Glomerular endothelial cell (primary cell): ENCODE data around the gene MTCL1. TPM values are rescaled to one million over a fixed set of nuclear protein-coding genes. Genes with fewer than 3 reads are reported as not detected.
A peak's percentile ranks its signal among the peaks of the same experiment; 100 is the strongest.

Source experiments
- DNase-seq: peaks from one replicate; pipeline ENCODE4 v3.0.0-alpha.2; 2011; ENCODE audit warnings: low read depth, low spot score; ENCODE audit errors: extremely low read depth
- total RNA-seq: library from RNA; depleted of rRNA; stranded (reverse); fragments of >200 nt; gene quantifications from 2 replicates; pipeline ENCODE4 v1.2.3, GENCODE V29; 2015

MTCL1 gene
- total RNA-seq, 1 donor from 2014 or later, result 16.3 TPM

DNA sequence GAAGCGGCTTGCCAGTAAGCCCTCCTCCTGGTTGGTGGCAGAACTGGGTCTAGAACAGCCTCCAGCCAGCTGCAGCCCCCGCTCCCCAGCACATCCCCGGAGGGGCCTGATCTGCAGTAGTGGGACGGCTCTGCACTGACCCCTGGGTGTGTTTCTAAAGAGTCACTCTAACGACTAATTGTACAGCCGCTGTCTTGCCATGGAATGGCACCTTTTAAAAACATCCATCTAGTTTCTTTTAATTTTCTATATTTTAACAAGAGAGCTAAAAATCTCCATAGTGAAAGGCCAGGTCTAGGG lies 82.0 kb downstream of the MTCL1 start:
- no peak for DNase-seq

DNA sequence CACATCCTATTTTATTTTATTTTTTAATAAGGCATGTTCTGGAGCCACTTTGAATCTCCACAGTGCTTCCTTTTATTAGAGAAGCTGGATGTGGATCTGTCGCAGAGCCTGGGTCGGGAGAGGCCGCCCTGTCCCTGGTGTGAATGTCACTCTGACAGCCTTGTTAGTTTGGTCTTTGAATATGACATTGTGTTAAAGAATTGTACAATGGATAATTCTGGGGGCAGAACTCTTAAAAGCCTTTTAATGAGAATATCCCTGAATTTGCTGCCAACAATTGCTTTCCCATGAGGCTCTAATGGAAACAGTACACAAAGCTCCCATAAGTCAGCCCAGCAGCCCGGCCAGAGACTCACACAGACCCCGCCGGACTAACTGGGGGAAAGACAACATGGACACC lies 82.4 kb downstream of the MTCL1 start:
- DNase-seq, result no peak

DNA sequence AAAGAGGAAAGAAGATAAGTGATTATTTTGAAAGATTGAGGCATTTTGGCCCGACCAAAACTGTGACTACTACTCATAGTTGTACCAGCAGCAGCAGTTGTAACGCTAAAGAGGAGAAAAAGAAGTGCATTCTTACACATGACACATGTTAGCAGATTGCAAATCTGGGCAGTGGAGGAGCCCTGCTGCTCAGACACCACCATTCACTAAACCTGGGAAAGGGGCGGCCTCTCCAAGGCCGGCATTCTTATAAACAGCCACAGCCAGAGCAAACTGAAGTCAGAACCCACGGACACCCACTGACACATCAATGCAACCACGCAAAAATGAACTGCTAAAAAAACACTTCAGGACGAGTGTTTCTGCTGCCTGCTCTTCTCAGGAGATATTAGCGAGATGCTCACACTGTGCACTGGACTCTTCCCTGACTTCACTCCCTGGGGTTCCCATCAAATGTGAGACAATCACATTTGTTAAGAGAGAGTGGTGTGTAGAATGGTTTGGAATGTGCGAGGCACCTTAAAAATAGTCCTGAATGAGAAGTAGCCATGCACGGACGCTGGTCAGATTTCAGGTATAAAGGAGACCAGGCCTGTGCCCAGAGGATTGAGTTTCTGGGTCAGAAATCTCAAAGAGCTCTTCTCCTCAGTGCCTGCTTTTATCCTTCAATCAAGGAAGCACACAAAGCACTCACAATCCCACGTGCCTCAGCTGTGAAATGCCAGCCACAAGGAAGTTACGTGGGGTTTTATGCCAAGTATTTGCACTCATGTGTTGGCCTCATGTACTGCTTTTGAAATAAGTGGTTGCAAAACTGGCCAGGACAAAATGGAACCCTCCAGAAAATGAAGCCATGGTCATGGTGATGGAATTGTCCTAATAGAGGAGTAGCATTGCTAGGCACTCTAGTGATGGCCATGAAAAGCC lies 83.4 kb downstream of the MTCL1 start:
- DNase-seq, result no peak

DNA sequence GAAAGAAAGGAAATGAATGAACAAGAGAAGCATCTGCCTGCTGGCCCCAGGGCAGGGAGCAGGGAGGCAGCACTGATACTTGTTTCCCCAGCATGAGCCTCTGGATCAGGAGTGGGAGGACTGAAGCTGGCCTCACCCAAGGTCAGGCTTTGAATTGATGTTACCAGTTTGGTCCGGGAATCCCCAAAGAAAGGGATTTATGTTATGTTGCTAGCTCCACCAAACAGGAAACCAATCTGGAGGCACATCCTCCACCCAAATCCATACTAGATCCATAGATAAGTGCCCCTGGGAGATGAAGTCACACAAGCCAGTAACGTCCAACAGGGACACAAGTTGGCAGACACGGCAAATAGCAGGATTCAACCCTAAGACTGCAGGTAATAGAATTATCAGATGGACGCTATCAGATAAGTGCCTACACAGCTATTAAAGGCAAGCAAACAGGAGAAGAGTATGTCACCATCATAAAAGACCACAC lies 85.9 kb downstream of the MTCL1 start:
- no peak for DNase-seq

DNA sequence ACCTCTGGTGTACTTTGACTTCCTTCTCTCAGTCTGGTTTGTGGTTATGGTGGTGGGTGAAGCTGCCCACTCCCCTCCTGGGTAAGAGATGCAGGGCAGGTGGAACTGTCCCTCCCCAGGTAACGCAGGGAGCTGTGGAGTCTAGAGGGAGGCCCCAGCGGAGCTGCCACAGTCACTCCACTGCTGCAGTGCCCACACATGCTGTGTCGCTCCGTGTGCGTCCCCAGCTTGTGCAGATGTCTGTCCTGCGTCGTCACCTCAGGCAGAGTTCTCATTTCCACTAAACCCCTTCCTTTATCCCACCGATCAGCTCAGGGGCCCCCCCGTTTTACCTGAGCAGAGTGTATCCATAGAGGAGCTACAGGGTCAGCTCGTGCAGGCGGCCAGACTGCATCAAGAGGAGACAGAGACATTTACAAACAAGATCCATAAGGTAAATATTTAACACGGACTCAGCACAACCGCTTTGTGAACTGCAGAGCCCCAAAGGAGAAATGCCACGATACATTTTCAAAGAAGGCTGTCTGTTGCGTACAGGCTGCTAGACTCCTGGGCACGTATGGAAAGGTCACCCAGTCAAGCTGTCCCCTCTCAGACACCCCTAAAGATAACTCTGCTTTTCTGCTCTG lies 87.4 kb downstream of the MTCL1 start:
- no peak for DNase-seq

DNA sequence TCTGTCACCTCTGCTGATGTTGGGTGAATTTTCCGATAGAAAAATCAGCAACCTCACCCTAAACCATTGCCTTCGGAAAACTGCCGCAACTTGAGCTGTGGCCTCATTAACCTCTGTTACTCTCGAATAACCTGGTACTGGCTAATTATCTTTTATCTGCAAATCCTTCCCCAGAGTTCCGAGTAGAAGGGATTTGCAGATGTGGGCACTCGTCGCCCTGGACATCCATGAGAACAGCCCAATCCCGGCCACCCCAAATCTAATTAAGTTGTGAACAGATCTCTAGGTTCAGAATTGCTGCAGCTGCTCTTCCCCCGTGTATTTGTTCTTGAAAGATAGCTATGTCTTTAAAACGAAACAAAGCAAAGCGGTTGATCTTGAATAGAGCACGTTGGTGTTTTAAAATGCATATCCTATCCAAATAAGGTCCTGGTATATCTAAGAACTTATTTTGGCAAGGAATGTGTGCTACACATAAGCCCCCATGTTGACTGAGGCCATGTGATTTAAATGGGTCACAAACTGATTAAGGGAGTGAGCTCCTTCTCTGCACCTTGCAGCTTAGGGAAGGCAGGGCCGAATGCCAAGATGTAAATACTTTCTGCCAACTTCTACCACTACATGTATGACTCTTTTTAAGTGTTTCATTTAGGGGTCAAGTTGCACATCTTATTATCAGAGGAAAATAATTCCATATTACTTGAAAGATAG lies 88.2 kb downstream of the MTCL1 start:
- DNase-seq, result no peak

DNA sequence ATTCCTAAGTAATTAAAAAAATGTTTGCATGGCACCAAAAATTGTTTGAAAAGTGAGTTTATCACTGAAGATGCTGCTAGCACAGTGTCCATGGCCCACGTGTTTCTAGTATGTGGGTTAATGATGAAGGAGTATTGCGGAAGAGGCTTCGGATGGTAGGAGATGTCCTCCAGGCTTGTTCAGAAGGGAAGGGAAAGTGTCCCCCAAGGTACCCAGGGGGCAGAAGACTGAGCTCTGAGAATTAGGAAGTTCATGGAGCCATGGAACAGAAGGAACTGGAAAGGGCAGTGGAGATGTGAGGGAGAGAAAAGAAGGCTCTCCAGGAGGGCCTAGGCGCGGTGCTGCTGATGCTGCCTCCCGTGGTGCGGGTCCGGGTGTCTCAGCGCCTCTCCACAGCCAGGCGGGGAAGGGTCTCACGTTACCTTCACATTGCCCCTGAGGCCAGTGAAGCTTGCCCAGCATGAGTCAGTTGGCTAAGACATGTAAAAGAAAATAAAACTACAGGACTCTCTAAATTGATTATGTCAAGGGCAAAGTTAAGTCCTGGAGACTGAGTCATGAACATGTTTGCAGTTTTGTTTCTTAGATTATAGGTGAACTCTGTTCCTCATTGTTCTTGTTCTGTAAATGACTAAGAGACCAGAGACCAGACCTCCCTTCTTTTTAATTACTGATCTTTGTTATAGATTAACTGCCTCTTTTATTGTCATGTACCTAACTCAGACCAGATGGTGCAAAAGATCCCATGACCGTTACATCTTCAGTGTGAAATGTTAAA lies 89.0 kb downstream of the MTCL1 start:
- no peak for DNase-seq

DNA sequence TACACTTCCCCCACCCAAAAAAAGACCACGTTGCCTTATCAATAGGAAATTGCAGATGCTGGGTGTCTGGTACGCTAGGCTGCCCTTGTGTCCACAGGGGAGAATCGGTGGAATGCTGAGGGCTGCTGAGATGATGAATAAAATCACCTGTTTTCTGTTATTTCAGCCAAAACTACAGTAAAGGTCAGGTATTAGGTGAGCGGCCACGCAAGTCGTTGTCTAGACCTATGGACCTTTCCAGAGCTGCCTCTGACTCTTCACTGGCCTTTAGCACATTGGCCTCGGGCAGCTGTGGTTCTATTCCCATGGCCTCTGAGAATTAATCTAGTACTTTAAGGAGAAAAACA lies 89.6 kb downstream of the MTCL1 start:
- no peak for DNase-seq

DNA sequence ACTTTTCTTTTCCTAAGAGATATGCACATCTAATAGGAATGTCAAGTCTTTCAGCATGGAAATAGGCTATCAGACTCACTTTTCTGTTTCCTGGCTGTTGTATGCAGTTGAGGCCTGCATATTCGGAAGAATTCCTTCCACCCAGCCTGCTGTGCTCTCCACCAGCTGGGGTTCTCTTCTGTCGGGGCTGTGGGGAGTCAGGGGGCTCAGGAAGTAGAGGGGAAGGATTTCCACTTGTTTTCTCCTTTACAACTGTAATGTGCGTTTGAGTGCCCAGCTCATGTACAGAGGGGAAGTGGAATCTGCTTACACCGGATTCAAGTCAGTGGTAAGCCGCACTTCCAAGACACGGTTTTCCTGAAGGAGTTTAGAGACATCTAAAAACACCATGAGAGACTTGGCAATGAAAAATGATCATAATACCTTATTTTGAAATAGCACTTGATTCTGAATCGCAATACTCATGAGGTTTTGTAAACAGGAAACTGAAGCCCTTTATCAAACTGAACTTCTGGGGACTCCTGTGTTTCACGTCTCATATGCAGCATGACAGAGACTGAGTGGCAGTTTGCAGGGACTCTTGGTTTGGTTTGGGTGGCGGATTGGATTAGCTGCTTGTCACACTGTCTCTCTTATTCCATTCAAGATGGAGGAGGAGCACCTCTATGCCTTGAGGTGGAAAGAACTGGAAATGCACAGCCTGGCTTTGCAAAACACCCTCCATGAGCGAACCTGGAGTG lies 90.4 kb downstream of the MTCL1 start:
- no peak for DNase-seq

DNA sequence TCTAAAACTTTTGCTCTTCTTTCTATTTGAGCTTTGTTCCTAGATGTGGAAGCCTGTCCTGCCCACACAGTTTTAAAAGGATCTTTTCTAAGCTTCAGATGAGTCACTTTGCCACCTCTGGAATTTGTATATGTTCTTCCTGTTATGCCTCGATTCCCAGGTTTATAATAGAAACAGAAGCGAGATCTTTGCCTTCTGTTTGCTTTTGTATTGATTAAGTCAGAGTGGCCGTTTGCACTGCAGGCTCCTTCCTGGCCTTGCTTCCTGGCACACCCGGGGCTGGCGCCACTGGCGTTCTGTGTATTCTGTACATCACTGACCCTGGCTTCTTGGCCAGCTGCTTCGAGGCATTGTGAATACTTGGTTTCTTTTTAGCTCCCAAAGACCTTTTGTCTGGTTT lies 91.8 kb downstream of the MTCL1 start:
- DNase-seq, result no peak

DNA sequence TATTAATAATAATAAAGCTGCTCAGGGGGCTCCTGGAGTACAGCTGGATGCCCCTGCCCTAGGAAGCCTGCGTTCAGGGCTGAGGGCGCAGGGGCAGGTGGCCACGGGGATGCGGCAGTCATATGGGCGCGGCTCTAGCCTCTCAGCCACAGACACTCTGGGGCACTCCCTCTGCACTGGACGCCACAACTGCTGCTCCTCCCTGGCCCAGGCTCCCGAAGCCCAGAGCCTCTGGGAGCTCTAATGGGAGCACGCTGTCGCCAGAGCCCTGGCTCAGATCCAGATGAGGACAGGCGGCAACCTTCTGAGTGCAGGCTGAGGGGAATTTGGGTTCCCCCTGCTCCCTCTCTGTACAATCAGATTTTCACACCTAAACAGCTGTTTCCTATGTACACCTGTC lies 93.6 kb downstream of the MTCL1 start:
- no peak for DNase-seq

DNA sequence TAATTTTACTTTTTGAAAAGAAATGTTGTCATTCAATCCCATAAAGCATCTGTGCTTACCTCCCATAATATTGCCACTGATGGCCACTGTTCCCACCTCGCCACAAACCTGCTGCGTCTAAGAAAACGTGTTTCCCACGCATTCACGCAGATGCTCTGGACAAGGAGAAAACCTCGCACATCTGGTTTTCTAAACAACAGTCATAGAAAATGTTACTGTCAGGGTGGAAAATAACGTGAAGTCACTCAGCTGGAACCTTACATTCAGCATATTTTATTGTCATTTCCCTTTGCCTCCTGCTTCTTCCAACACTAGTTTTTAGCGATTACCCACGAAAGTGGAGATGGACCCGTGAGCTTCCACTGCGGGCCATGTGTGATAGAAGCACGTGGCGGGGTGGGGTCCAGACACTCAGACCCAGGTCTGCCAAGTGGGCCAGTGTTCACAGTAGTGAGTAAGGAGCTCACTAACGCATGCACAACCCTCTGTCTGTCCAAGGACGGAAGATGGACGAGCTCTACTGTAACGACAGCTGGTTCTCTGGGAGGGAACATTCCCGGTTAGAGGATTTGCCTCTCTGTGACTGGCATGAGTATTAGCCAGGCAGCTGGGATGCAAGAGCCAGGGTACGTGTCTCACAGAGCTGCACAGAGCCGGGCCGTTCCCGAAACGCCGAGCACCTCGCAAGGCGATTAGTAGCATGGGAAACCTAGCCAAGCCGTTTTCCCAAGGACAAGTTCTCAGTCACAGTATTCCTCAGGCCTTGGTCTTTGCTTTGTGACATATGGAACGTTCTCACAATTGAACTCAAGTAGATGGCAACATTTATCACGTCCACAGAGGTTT lies 94.5 kb downstream of the MTCL1 start:
- no peak for DNase-seq

DNA sequence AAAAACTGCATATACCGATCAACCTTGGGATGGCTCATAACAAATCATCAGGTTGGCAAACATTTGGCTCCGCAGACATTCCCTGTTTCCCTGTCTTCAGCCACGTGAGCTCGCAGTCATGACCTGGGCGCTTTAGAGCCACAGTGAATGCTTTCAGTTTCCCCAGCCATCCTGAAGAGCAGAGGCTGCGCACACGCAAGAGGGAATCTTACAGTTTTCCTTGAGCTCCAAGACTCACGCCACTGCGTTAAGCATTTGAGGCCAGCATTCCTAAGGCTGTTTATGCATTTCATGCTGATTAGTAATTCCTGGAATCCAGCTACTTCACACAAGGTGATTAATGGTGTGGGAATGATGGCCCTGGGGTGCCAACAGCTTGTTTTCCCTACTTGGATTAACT lies 95.1 kb downstream of the MTCL1 start:
- DNase-seq, result peak; percentile 78

DNA sequence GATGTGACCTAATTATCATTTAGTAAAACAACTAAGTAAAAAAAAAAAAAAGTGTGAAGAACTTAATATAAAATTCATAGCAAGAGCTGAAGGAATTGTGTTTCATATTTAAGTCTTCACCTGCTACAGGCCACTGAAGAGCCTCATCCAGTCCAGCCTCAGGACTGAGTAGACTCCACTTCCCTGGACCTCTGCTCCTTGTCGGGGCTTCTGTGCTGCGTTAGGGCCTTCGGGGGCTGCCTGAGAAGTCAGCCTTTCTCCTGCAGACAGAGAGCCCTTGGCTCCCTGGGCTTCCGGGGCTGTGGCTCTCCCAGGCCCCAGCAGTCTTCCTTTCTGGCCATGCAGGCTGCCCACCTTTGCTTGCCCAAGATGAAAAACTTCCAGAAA lies 95.5 kb downstream of the MTCL1 start:
- DNase-seq, result no peak

DNA sequence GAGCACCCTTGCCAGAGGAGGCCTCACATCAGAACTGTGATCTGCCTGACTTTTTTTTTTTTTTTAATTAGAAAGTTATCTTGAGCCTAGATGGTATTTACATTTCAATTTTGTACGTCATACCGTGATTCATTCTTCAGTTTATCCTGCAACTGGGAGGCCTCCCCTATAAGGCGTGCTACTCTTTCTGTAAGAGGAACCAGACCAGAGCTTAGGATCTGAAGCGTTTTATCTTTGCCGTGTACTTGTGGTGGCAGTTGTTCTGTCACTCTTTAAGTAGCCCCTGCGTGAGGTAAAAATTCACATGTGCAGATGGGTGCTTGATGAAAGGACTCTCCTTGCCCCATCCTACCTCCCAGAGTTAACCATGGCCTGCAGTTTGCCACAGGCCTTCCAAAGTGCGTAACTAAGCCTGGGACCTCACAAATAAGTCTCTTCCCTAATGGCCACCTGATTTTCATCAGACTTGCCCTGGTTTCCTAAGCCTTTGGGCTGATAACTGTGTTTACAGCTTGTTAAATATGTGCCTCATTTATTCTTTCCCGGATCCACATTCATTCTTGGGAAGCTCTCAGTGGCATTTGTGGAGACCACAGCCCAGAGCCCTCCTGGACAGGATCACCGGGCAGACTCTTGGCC lies 96.0 kb downstream of the MTCL1 start:
- no peak for DNase-seq

DNA sequence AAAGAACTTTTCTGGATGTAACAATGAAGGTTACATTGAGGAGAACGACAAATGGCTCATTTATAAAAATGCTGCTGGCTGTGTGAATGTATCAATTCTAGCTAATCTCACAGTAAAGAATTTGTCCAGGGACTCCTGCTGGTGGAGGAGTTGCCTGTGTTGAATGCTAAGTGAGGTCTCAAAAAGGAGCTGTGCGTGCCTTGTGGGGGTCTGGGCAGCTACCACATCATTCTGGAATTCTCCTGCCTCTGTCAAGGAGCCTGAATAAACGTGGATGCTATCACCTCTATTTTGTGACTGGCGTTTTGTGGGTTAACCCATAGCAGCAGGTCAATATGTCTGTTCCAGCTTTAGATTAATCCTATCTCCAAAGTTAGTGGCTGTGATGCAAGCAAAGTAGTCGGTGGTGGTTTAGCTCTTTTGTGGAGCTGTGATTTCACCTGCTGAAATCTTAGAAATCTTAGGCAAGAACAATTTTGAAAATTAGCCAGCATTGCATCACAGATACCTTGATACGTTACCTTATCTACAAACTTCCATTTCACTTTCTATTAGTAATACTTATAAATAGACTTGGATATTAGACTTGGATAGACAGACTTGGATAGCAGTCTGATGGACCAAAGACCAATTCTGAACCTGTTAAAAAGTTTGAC lies 96.8 kb downstream of the MTCL1 start:
- DNase-seq, result no peak

DNA sequence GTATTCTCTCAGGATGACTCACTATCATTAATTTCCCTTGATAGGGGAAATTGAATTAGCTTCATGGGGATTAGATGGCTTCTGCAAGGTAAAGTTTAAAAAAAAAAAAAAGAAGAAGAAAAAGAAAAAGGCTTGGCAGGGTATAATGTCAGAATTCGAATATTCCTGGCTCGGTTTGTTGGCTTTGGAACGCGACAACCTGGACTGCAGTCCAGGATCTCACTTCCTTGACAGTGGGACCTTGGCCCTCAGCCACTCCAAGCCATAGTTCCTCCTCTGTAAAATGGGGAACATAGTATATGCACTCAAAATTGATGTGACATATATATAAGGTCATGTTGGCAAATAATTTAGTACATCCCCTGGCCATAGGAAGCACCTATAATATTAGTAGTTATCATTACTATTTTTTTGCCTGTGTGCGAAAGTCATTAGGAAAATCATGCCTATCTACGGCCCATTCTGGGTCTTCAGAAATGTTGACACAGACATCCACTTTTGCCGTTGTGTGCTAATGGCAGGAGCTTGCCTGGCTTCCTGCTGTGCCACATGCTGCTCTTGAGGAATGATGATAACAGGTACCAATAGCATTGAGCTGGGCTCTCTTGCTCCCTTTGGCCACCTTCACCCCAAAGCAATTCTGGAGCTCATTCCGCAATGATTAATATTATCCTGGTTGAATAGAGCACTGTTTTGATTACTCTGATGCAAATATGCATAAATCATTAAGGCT lies 97.9 kb downstream of the MTCL1 start:
- DNase-seq, result no peak

DNA sequence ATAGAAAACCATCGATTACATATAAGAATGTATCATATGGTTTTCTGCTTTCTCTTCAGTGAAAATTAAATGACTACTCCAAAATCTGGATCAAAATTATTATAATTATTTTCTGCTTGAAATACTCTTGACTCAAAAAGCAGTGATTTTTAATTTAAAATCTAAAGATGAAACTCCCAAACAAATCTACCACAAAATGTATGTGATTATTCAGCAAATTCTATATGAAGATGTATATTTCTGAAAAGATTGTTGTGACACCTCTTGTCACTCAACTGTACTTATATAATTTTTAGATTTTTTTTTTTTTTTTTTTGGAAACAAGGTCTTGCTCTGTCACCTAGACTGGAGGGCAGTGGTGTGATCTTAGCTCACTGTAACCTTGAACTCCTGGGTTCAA lies 98.6 kb downstream of the MTCL1 start:
- no peak for DNase-seq
